Measurements from ENCODE around the gene CACNA1I. TPM values are rescaled to one million over a fixed set of nuclear protein-coding genes. Genes with fewer than 3 reads are reported as not detected.

CACNA1I gene
- total RNA-seq, 1 experiment from 2014 or later: 0.15 TPM

DNA sequence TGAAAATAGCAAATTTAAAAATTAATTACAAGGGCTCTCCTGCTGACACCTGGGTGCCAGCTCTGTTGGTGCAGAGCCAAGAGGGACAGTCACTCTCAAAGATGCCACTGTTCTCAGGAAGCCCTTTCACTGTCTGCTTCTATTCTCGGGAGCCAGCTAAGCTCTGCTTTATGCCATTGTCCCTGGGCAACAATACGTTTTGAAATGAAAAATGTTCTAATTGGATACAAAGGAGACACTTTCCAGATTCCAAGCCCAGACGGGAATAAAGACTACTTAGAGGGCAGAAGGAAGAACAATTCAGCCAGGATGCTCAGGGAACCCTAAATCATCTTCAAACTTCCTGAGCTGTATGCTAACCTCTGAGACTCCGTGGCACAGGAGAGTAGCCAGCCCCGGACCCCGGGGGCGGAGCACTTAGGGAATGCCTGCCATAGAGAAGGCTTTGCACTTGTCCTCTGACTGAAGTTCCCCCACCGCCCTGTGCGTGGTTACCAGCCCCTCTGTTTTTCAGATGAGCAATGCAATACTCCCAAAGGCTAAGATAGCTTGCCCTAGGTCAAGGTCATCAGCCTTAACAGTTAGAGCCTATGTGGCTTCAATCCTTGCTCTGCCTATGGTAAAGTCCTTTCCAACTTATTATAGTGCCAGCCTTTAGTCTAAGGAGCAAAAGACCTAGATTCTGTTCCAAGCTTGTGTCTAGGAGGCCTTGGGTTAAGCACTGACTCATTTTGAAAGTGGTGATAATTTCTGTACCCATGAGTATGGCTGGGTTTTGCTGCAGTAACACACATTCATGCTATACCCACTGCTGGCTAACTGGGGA lies 150.9 kb downstream of the CACNA1I start:
- H3K27ac ChIP-seq (ENCODE audit: low read depth, low read length): no peak overlapping the region
- intact Hi-C loops (cut with micrococcal nuclease): no loop called here
- H3K79me2 ChIP-seq (ENCODE audit: insufficient read depth, low read length): no peaks in the 10 kb centered on the region
- H3K9me2 ChIP-seq (ENCODE audit: insufficient read depth): no peaks in the 10 kb centered on the region
- H3K4me2 ChIP-seq (ENCODE audit: low read length): no peak overlapping the region
- H4K20me1 ChIP-seq (ENCODE audit: insufficient read depth): no peaks in the 10 kb centered on the region
- no TSS peak for BruUV-seq (replicated peaks)
- peaks cover 5 to 12% of the 10 kb centered on the region in 2 experiments; a peak in 3 of 4 replicates for H3K4me1 ChIP-seq (ENCODE audit: control insufficient read depth in 1 of 2, insufficient read depth in 2 of 2, low read length in 2 of 2)
- CTCF ChIA-PET: no interaction called here
- POLR2A ChIA-PET: no interaction called here
- ATAC-seq (no peak), DNase-seq (ENCODE audit: low read depth, low spot score) (no peak)
- H3K4me3 ChIP-seq (replicated peaks in 1 of 2; ENCODE audit: low read depth in 1 of 2, low read length in 2 of 2): no peak overlapping the region
- RAD21 ChIA-PET (ENCODE audit: low non-redundant PET in 1 of 2, low total read pairs in 2 of 2, uncharacterized antibody in 2 of 2, unreplicated experiment in 2 of 2): no interaction called here
- no peaks in the 10 kb centered on the region for H3K27me3 ChIP-seq (ENCODE audit: insufficient read depth, low read length)
- no peaks in the 10 kb centered on the region for H3K36me3 ChIP-seq (ENCODE audit: control insufficient read depth in 1 of 2, insufficient read depth in 2 of 2, low read length in 2 of 2)
- no peaks in the 10 kb centered on the region for H3K9me3 ChIP-seq (ENCODE audit: control insufficient read depth in 1 of 2, insufficient read depth in 1 of 2, low read depth in 1 of 2, low read length in 2 of 2)
- H3K9ac ChIP-seq (ENCODE audit: low read length): no peak overlapping the region
- no peak for TF ChIP-seq TCF7L2 (IDR thresholded peaks at IDR 0.05; ENCODE audit: borderline replicate concordance, extremely low read depth, insufficient read depth, insufficient read length)
- TF ChIP-seq, protein P1, sequence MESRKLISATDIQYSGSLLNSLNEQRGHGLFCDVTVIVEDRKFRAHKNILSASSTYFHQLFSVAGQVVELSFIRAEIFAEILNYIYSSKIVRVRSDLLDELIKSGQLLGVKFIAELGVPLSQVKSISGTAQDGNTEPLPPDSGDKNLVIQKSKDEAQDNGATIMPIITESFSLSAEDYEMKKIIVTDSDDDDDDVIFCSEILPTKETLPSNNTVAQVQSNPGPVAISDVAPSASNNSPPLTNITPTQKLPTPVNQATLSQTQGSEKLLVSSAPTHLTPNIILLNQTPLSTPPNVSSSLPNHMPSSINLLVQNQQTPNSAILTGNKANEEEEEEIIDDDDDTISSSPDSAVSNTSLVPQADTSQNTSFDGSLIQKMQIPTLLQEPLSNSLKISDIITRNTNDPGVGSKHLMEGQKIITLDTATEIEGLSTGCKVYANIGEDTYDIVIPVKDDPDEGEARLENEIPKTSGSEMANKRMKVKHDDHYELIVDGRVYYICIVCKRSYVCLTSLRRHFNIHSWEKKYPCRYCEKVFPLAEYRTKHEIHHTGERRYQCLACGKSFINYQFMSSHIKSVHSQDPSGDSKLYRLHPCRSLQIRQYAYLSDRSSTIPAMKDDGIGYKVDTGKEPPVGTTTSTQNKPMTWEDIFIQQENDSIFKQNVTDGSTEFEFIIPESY (IDR thresholded peaks at IDR 0.05; ENCODE audit: extremely low read depth, insufficient replicate concordance, low read length): no peak
- TF ChIP-seq SRF (IDR thresholded peaks at IDR 0.05; ENCODE audit: low read depth): no peak
- no peak for TF ChIP-seq CEBPB (IDR thresholded peaks at IDR 0.05; ENCODE audit: low read depth)
- no peak for TF ChIP-seq EZH2phosphoT487 (IDR thresholded peaks at IDR 0.05; ENCODE audit: borderline replicate concordance)
- TF ChIP-seq JUND (IDR thresholded peaks at IDR 0.05): no peak
- TF ChIP-seq ZFX (IDR thresholded peaks at IDR 0.05): no peak
- TF ChIP-seq, protein P2, sequence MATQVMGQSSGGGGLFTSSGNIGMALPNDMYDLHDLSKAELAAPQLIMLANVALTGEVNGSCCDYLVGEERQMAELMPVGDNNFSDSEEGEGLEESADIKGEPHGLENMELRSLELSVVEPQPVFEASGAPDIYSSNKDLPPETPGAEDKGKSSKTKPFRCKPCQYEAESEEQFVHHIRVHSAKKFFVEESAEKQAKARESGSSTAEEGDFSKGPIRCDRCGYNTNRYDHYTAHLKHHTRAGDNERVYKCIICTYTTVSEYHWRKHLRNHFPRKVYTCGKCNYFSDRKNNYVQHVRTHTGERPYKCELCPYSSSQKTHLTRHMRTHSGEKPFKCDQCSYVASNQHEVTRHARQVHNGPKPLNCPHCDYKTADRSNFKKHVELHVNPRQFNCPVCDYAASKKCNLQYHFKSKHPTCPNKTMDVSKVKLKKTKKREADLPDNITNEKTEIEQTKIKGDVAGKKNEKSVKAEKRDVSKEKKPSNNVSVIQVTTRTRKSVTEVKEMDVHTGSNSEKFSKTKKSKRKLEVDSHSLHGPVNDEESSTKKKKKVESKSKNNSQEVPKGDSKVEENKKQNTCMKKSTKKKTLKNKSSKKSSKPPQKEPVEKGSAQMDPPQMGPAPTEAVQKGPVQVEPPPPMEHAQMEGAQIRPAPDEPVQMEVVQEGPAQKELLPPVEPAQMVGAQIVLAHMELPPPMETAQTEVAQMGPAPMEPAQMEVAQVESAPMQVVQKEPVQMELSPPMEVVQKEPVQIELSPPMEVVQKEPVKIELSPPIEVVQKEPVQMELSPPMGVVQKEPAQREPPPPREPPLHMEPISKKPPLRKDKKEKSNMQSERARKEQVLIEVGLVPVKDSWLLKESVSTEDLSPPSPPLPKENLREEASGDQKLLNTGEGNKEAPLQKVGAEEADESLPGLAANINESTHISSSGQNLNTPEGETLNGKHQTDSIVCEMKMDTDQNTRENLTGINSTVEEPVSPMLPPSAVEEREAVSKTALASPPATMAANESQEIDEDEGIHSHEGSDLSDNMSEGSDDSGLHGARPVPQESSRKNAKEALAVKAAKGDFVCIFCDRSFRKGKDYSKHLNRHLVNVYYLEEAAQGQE (IDR thresholded peaks at IDR 0.05; ENCODE audit: low read depth): no peak
- no peak for TF ChIP-seq EGR1 (IDR thresholded peaks at IDR 0.05; ENCODE audit: low read depth)
- TF ChIP-seq YY1 (IDR thresholded peaks at IDR 0.05; ENCODE audit: extremely low read depth, insufficient replicate concordance, low read depth, low read length): no peak
- no peak for TF ChIP-seq POLR2A (IDR thresholded peaks at IDR 0.05; ENCODE audit: borderline replicate concordance, extremely low read depth, insufficient read depth, insufficient read length)
- TF ChIP-seq, protein P3, sequence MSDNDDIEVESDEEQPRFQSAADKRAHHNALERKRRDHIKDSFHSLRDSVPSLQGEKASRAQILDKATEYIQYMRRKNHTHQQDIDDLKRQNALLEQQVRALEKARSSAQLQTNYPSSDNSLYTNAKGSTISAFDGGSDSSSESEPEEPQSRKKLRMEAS (IDR thresholded peaks at IDR 0.05): no peak
- no peak for TF ChIP-seq SIN3A (IDR thresholded peaks at IDR 0.05; ENCODE audit: low read depth)
- TF ChIP-seq ELF1 (IDR thresholded peaks at IDR 0.05; ENCODE audit: borderline replicate concordance, low read depth): no peak
- no peak overlapping the region for H2AFZ ChIP-seq (ENCODE audit: low read depth, low read length, poor library complexity, severe bottlenecking)
